Type B pancreatic cell (in vitro differentiated cells): ENCODE data around the gene GNG4. TPM values are rescaled to one million over a fixed set of nuclear protein-coding genes. Genes with fewer than 3 reads are reported as not detected.

Source experiments
- DNase-seq: peaks from one replicate; pipeline ENCODE4 v3.0.0; 2021; ENCODE audit warnings: mixed read lengths; ENCODE audit not compliant: unreplicated experiment; ENCODE audit errors: extremely low spot score
- H3K27ac Mint-ChIP-seq: 2 replicates; pipeline ENCODE4 v1.8.0; 2021; ENCODE audit warnings: mild to moderate bottlenecking, mixed read lengths
- H3K27me3 Mint-ChIP-seq: 2 replicates; pipeline ENCODE4 v1.8.0; 2021; ENCODE audit warnings: mixed read lengths
- H3K36me3 Mint-ChIP-seq: 2 replicates; pipeline ENCODE4 v1.8.0; 2021; ENCODE audit warnings: mixed read lengths
- H3K4me1 Mint-ChIP-seq: one replicate; pipeline ENCODE4 v1.8.0; 2021; ENCODE audit warnings: mixed read lengths; ENCODE audit not compliant: unreplicated experiment
- H3K4me3 Mint-ChIP-seq: 2 replicates; pipeline ENCODE4 v1.8.0; 2021; ENCODE audit warnings: mild to moderate bottlenecking, mixed read lengths
- H3K9me3 Mint-ChIP-seq: 2 replicates; pipeline ENCODE4 v1.8.0; 2021; ENCODE audit warnings: mixed read lengths
- total RNA-seq: library from RNA; stranded (reverse); gene quantifications from 2 replicates; pipeline ENCODE4 v1.2.1, GENCODE V29; 2021; ENCODE audit warnings: low replicate concordance
- TF ChIP-seq, protein P1 (sequence below): fragments of 200-600 bp; sonication (generic); conservative IDR thresholded peaks from 2 replicates; pipeline ENCODE4 v1.5.0; 2021; ENCODE audit warnings: antibody characterized with exemption, mild to moderate bottlenecking

GNG4 gene
- total RNA-seq, 1 donor from 2014 or later = 28.5 TPM

- H3K36me3 Mint-ChIP-seq = peaks cover under 1% of the 10 kb centered on the region
- no peak for DNase-seq
- TF ChIP-seq, protein P1, sequence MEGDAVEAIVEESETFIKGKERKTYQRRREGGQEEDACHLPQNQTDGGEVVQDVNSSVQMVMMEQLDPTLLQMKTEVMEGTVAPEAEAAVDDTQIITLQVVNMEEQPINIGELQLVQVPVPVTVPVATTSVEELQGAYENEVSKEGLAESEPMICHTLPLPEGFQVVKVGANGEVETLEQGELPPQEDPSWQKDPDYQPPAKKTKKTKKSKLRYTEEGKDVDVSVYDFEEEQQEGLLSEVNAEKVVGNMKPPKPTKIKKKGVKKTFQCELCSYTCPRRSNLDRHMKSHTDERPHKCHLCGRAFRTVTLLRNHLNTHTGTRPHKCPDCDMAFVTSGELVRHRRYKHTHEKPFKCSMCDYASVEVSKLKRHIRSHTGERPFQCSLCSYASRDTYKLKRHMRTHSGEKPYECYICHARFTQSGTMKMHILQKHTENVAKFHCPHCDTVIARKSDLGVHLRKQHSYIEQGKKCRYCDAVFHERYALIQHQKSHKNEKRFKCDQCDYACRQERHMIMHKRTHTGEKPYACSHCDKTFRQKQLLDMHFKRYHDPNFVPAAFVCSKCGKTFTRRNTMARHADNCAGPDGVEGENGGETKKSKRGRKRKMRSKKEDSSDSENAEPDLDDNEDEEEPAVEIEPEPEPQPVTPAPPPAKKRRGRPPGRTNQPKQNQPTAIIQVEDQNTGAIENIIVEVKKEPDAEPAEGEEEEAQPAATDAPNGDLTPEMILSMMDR = no peak
- H3K4me3 Mint-ChIP-seq = no peak overlapping the region
- H3K27me3 Mint-ChIP-seq = peaks cover 8% of the 10 kb centered on the region
- H3K27ac Mint-ChIP-seq = no peak overlapping the region
- no peaks in the 10 kb centered on the region for H3K9me3 Mint-ChIP-seq
- H3K4me1 Mint-ChIP-seq = peaks cover 10% of the 10 kb centered on the region
Measured at GRCh38 chr1:235657747-235658526, 8.4 kb upstream of the GNG4 start.

GRCh38 chr1:235657269-235657668 lies 7.7 kb upstream of the GNG4 start:
- Mint-ChIP-seq H3K27ac (peak overlapping the region; percentile 3), H3K36me3 (peaks cover 3% of the 10 kb centered on the region), H3K9me3 (no peaks in the 10 kb centered on the region), H3K27me3 (peaks cover 14% of the 10 kb centered on the region), H3K4me1 (peaks cover 10% of the 10 kb centered on the region), H3K4me3 (no peak overlapping the region)
- DNase-seq = no peak
- TF ChIP-seq, protein P1 = no peak

GRCh38 chr1:235652364-235652763 lies 2.8 kb upstream of the GNG4 start:
- peaks cover 3% of the 10 kb centered on the region for H3K36me3 Mint-ChIP-seq
- no peaks in the 10 kb centered on the region for H3K9me3 Mint-ChIP-seq
- peaks cover 35% of the 10 kb centered on the region for H3K27me3 Mint-ChIP-seq
- H3K27ac Mint-ChIP-seq = no peak overlapping the region
- no peak overlapping the region for H3K4me3 Mint-ChIP-seq
- H3K4me1 Mint-ChIP-seq = peaks cover 18% of the 10 kb centered on the region
- DNase-seq = no peak
- TF ChIP-seq, protein P1 = no peak

DNA sequence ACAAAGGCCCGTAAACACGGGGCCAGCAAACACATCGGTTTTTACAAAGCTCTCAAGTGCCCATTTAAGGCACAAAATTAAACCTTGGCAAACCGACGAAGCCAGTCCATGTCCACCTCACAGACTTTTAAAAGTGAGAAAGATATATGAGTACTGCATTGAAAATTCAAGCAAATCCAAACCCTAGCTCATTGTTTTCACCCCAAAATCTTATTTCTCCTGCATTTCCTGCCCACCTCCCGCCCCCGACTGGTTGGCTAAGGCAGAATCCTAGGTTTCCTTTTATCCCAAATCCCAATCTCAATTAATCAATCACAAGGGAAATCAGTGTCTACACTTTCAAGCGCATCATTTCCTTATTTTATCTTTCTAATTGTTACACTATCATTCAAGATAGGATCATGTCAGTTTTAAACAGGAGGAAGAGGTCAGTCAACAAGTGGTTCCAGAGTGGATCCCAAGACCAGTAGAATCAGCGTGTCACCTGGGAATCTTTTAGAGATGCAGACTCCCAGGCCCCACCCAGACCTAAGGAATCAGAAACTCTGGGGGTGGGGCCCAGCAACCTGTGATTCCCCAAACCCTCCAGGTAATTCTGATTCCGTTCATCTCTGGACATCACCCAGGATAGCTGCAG lies 1.7 kb upstream of the GNG4 start:
- H3K4me3 Mint-ChIP-seq = peak overlapping the region; percentile 87
- TF ChIP-seq, protein P1 = no peak
- peaks cover 6% of the 10 kb centered on the region for H3K36me3 Mint-ChIP-seq
- H3K27ac Mint-ChIP-seq = peak overlapping the region; percentile 94
- peaks cover 46% of the 10 kb centered on the region for H3K27me3 Mint-ChIP-seq
- H3K4me1 Mint-ChIP-seq = peaks cover 17% of the 10 kb centered on the region
- H3K9me3 Mint-ChIP-seq = no peaks in the 10 kb centered on the region
- no peak for DNase-seq

DNA sequence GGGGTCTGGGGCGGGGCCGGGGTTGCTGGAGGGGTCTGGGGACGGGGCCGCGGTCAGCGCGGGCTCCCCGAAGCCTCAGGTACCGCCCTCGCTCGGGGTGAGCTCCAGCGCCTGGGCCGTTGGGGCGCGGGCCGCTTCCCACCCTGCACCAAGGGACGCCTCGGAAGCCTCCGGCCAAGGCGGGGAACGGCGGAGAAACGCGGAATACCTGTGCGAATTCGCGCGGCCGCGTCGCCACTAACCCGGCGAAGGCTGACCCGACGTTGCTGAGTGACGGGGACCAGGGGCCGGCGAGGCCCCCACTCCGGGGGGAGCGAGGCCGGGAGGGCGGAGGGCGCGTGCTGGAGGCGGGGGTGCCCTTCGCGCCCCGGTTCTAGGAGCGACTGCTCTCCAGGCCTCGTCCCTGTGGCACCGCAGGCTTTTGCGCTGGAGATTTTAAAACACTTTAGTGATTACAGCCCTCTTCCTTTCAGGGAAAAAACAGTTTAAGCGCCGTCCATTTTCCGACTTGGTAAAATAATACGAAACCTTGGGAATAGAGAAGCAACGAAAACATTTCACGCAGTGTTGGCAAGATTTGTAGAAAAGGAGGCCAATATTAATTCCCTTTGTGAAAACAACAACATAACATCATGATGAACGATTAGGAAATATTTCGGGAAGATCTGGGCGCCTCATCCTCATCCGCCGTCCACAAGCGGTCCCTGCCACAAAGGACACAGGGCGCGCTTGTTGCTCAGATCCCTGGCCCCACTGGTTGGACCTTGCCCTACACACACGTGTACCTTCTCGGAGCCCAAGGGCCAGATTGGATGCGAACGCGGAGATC lies 971 bp upstream of the GNG4 start:
- H3K4me1 Mint-ChIP-seq = peaks cover 17% of the 10 kb centered on the region
- H3K9me3 Mint-ChIP-seq = no peaks in the 10 kb centered on the region
- DNase-seq = no peak
- H3K36me3 Mint-ChIP-seq = peaks cover 9% of the 10 kb centered on the region
- peaks cover 48% of the 10 kb centered on the region for H3K27me3 Mint-ChIP-seq
- TF ChIP-seq, protein P1 = no peak
- H3K27ac Mint-ChIP-seq = peak overlapping the region; percentile 94
- peak overlapping the region; percentile 87 for H3K4me3 Mint-ChIP-seq
